Nephron (organoid): Measurements from ENCODE around the gene DNAJA2.

Source experiments
- H3K27ac Mint-ChIP-seq, 3 experiments: 2 replicates each; pipeline ENCODE4 v1.8.0; 2020; ENCODE audit warnings: mixed read lengths in 3 of 3, mild to moderate bottlenecking in 2 of 3, moderate library complexity in 1 of 3
- H3K27me3 Mint-ChIP-seq: 2 replicates; pipeline ENCODE4 v1.8.0; 2021; ENCODE audit warnings: low read depth, mild to moderate bottlenecking, moderate library complexity, mixed read lengths
- H3K36me3 Mint-ChIP-seq: 2 replicates; pipeline ENCODE4 v1.8.0; 2020; ENCODE audit warnings: low read depth, mixed read lengths
- H3K4me1 Mint-ChIP-seq: 2 replicates; pipeline ENCODE4 v1.8.0; 2020; ENCODE audit warnings: mixed read lengths
- H3K4me3 Mint-ChIP-seq, 3 experiments: 2 replicates each; pipeline ENCODE4 v1.8.0; 2020; ENCODE audit warnings: mild to moderate bottlenecking in 3 of 3, mixed read lengths in 3 of 3, moderate library complexity in 2 of 3
- H3K9me3 Mint-ChIP-seq: 2 replicates; pipeline ENCODE4 v1.8.0; 2020; ENCODE audit warnings: mixed read lengths
- CTCF ChIP-seq, 3 experiments: fragments of 200-600 bp; sonication (generic); IDR thresholded peaks; one replicate each; pipeline ENCODE4 v1.5.0; 2021; ENCODE audit warnings: antibody characterized with exemption in 3 of 3; ENCODE audit not compliant: unreplicated experiment in 3 of 3

The DNAJA2 gene

GRCh38 chr16:46986438-46986837 is 13.0 kb upstream of the DNAJA2 start:
- Mint-ChIP-seq H3K27ac (no peak overlapping the region), H3K9me3 (peaks cover under 1% of the 10 kb centered on the region), H3K4me3 (no peak overlapping the region), H3K4me1 (no peaks in the 10 kb centered on the region), H3K27me3 (no peaks in the 10 kb centered on the region), H3K36me3 (no peaks in the 10 kb centered on the region)
- no peak for TF ChIP-seq CTCF (IDR thresholded peaks at IDR 0.05; ENCODE audit: unreplicated experiment in 3 of 3)

- TF ChIP-seq CTCF (IDR thresholded peaks at IDR 0.05; ENCODE audit: unreplicated experiment in 3 of 3): no peak
- Mint-ChIP-seq H3K36me3 (no peaks in the 10 kb centered on the region), H3K4me3 (no peak overlapping the region), H3K9me3 (no peaks in the 10 kb centered on the region), H3K27ac (no peak overlapping the region), H3K4me1 (no peaks in the 10 kb centered on the region), H3K27me3 (no peaks in the 10 kb centered on the region)
These were observed 8.9 kb upstream of the DNAJA2 start for GRCh38 chr16:46982335-46982734.

- Mint-ChIP-seq H3K27me3 (no peaks in the 10 kb centered on the region), H3K4me1 (no peaks in the 10 kb centered on the region), H3K9me3 (no peaks in the 10 kb centered on the region), H3K36me3 (no peaks in the 10 kb centered on the region), H3K27ac (no peak overlapping the region), H3K4me3 (no peak overlapping the region)
- no peak for TF ChIP-seq CTCF (IDR thresholded peaks at IDR 0.05; ENCODE audit: unreplicated experiment in 3 of 3)
These were observed 7.5 kb upstream of the DNAJA2 start for GRCh38 chr16:46980926-46981325.

- H3K36me3 Mint-ChIP-seq: peaks cover 6% of the 10 kb centered on the region
- H3K4me3 Mint-ChIP-seq: no peak overlapping the region
- H3K4me1 Mint-ChIP-seq: peaks cover 16% of the 10 kb centered on the region
- peak overlapping the region in 1 of 3 experiments; percentile 42 for H3K27ac Mint-ChIP-seq
- no peaks in the 10 kb centered on the region for H3K9me3 Mint-ChIP-seq
- H3K27me3 Mint-ChIP-seq: no peaks in the 10 kb centered on the region
- TF ChIP-seq CTCF (IDR thresholded peaks at IDR 0.05; ENCODE audit: unreplicated experiment in 3 of 3): no peak
These were observed 3.1 kb upstream of the DNAJA2 start for GRCh38 chr16:46976550-46976949.

- Mint-ChIP-seq H3K36me3 (peaks cover 12% of the 10 kb centered on the region), H3K27ac (peak overlapping the region; percentile 1 to 54 (median 52)), H3K4me1 (peaks cover 22% of the 10 kb centered on the region), H3K27me3 (no peaks in the 10 kb centered on the region), H3K9me3 (no peaks in the 10 kb centered on the region), H3K4me3 (peak overlapping the region; percentile 40 to 75 (median 70))
- TF ChIP-seq CTCF (IDR thresholded peaks at IDR 0.05; ENCODE audit: unreplicated experiment in 3 of 3): no peak
These were observed 2.5 kb upstream of the DNAJA2 start for GRCh38 chr16:46975908-46976470.

- Mint-ChIP-seq H3K9me3 (no peaks in the 10 kb centered on the region), H3K4me1 (peaks cover 23% of the 10 kb centered on the region), H3K27me3 (no peaks in the 10 kb centered on the region), H3K36me3 (peaks cover 15% of the 10 kb centered on the region), H3K4me3 (peak overlapping the region; percentile 94 to 95 (median 94)), H3K27ac (peak overlapping the region; percentile 60 to 100 (median 99))
- no peak for TF ChIP-seq CTCF (IDR thresholded peaks at IDR 0.05; ENCODE audit: unreplicated experiment in 3 of 3)
These were observed 1.7 kb upstream of the DNAJA2 start for GRCh38 chr16:46975165-46975564.
